IPS-NIHi7 (cell line): ENCODE data around the gene FURIN.
A peak's percentile ranks its signal among the peaks of the same experiment; 100 is the strongest.
"Not testable (repeated sequence)": the region's sequence is repeated elsewhere in the genome, so short reads cannot be mapped to it uniquely, and the experiment has no call there.

Experiments
- DNase-seq: peaks from one replicate; pipeline ENCODE4 v3.0.0; 2012; ENCODE audit warnings: mixed read lengths; ENCODE audit errors: extremely low spot score

FURIN gene

DNA sequence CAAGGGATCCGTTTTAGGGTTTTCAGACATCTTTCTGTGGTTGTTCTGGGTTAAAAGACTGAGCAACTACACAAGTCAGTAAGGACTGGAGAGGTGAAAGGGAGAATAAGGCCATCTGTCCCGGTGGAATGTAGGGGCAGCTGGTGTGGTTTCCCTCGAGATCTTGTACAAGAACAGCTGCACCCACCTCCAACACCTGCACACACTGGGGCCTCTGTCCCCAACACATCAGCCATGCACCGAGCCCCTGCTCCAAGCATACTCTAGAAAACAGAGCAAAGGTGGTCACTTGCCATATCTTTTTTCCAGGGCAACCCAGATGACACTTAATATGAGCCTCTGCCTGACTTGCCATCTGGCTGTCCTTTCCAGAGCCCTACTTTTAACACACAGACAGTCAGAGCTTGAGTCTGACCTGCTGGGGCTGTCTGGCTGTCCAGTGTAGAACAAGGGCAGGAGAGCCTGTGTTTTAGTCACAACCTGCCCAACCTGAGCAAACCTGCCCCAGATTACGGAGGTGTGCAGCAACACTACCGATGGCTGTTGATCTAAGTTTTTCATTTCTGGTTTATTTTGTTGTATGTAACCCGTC lies 46.9 kb downstream of the FURIN start:
- no peak for DNase-seq

DNA sequence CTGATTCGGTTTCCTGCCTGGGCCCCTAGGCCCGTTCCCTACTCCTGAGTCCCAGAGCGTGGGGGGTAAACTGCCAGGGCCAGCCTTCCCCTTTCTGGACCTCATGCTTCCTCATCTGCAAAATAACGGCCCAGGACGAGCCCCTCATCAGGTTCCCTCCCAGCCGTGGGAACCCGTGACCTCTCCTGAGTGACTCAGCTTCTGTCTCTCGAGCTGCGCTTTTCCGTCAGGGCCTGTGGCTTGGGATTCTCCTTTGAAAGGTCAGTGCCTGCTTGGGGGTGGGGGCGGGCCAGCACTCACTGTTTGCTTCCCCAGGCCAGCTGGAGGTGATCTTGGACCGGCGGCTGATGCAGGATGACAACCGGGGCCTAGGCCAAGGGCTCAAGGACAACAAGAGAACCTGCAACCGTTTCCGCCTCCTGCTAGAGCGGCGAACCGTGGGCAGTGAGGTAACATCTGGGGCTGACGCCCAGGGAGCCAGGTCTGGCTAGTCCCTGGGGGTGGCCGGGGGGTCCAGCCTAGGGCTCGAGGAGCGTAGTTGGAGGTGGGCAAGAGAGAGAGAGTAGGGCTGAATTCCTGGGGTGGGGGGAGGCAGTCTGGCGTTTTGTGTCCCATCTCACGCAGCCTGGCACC lies 47.5 kb downstream of the FURIN start:
- no peak for DNase-seq

DNA sequence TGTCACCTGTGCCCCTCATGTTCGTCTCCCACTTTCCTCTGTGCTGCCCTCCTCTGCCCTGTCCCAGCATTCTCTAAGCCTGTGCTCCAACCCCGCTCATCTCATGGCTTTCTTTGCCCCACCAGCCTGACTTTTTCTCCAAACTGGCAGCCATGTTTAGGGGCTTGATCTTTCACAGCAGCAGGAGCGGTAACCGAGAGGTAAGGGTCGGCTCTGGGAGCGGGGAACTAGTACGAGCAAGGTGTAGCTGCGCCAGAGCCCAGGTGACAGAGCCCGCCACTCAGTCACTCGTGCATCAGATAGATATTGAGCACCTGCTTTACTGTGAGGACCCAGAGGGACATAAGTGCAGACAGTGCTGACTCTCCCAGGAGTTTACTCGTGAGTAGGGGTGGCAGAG lies 48.1 kb downstream of the FURIN start:
- no peak for DNase-seq

DNA sequence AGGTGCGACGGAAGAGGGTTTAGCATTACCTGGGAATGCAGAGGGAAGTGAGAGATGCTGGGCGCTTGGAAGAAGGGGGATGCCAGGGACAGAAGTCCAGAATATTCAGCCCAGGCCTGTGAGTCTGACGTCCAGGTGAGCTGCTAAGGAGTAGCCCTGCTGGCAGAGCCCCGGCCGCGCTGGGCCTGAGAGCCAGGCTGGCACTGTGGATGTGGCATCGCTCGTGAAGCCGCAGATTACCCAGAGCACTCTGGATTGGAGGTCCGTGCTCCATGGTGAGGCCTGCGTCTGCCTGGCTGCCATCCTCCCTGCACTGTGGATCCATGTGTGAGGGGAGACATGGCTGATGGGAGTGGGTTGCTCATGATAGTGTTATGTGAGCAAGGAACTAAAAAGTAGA lies 49.2 kb downstream of the FURIN start:
- DNase-seq = no peak

DNA sequence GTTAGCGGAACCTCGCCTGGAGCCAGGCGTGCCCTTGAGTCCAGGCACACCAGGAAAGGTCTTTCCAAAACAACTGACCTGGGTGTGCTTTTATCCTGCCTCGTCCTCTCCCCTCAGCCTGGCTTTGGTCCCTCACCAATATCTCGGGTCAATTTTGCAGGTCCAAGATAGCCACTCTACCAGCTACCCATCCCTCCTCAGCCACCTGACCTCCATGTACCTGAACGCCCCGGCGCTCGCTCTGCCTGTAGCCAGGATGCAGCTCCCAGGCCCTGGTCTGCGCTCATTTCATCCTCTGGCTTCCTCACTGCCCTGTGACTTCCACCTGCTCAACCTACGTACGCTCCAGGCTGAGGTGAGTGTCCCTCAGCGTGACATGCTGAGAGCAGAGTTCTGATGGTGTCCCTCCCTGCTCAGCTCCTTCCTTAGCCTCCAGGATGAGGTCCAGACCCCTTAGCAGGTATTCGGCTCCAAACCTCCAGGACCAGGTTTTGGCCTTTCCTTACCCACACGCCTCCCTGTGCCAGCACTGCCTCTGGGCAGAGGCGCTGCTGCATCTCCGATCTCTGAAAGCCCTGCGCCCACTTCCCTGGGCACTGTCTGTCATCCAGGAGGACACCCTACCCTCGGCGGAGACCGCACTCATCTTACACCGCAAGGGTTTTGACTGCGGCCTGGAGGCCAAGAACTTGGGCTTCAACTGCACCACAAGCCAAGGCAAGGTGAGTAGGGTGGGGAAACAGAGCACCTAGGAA lies 49.8 kb downstream of the FURIN start:
- DNase-seq = no peak

DNA sequence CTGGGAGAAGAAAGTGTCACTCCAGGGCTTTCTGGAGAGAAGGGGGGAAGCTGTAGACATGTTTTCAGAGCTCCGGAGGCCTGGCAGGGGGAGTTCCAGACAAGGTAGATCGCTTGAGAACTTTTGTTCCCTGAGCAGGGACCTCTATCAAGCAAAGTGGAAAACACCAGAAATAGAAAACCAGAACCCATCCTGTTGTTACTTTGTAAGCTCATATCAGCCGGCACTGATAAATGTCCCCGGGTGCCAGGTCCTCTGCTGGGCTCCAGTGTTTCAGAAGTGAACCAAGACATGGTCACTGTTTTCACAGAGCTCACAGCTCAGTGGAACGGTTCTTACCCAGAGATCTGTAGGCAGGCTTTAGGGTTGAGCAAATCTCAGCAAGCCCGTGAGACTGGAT lies 50.4 kb downstream of the FURIN start:
- DNase-seq = no peak

DNA sequence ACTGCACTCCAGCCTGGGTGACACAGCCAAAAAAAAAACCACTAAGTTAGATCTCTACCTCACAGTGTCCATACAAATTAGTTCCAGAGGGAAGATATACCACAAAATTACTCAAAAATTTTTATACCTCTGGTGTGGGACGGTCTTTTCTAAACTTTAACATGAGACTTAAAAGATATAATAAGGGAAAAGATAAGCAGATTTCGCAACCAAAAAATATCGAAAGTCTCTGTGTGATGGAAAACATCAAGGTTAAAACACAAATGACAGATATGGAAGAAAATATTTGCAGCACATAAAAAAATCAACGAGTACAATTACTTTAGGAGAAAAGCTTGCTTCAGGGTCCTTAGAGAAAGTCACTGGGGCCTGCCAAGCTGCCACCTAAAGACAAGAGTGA lies 53.5 kb downstream of the FURIN start:
- no peak for DNase-seq

DNA sequence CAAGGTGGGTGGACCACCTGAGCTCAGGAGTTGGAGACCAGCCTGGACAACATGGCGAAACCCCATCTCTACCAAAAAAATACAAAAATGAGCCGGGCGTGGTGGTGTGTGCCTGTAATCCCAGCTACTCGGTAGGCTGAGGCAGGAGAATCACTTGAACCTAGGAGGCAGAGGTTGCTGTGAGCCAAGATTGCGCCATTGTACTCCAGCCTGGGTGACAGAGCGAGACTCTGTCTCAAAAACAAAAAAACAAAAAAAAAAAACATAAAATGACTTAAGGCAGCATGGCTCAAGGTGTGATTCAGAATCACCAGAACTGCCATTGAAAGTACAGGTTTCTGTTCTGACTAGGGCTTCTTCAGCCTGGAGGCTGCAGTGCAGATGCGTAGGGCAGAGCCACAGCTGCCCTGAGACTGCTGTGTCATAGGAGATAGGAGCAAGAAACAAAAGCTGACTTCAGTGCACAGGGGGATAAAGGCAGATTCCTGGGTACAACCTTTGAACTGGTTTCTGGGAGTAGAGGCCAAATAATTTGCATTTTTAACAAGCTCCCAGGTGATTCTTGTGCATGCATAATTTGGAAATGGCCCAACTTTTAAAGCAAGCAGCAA lies 54.4 kb downstream of the FURIN start:
- DNase-seq = not testable (repeated sequence)

DNA sequence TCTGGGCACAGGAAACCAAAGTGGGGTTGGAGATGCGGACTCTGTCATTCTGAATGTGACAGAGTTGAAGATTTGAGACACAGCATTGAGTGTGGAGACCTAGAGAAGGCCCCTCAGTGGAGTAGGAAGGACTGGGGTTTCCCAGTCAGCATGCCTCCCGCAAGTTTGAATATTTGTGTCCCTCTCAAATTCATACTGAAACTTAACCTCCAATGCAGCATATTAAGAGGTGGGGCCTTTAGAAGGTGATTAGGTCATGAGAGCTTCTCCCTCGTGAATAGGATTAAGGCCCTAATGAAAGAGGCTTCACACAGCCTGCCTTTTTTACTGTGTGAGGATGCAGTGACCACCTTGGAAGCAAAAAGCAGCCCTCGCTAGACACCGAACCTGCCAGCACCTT lies 56.0 kb downstream of the FURIN start:
- no peak for DNase-seq

DNA sequence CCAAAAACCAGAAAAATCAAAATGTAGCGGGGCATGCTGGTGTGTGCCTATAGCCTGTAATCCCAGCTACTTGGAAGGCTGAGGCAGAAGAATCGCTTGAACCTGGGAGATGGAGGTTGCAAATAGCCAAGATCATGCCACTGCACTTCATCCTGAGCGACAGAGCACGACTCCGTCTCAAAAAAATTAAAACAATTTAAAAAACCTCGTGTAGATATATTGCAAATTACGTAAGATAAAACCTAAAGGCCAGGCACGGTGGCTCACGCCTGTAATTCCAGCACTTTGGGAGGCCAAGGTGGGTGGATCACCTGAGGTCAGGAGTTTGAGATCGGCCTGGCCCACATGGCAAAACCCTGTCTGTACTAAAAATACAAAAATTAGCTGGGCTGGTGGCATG lies 58.4 kb downstream of the FURIN start:
- not testable (repeated sequence) for DNase-seq

DNA sequence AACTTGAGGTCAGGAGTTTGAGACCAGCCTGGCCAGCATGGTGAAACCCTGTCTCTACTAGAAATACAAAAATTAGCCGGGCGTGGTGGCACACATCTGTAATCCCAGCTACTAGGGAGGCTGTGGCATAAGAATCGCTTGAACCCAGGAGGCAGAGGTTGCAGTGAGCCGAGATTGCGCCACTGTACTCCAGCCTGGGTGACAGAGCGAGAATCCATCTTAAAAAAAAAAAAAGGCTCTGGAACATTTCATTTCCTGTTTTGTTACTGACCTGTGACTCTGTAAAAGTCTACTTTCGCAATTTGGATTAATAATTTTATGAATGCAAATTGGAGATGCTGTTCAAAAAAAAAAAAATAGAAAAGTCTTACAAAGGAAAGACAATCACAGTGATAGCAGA lies 59.7 kb downstream of the FURIN start:
- DNase-seq = not testable (repeated sequence)

DNA sequence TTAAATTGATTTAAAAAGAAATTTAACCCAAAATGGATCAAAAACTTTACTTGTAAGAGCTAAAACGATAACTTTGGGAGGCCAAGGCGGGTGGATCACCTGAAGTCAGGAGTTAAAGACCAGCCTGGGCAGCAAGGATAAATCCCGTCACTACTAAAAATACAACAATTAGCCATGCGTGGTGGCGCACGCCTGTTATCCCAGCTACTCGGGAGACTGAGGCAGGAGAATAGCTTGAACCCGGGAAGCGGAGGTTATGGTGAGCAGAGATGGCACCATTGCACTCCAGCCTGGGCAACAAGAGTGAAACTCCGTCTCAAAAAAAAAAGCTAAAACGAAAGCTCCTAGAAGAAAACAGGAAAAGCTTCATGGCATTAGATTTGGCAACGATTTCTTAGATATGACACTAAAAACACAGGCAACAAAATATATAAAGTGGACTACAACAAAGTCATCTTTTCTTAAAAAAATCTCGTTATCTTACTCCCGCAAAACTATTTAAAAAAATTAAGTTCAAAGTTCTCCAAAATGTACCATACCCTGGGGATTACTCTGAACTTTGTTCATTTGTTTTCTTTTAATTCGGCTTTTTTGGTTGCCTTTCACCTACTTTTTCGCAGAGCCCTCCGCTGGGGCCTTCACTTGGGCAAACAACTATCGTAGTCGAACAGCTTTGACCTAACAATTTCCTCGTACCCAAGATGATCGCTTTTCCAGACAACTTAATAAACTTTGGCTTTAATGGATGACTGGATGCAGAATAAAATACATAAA lies 61.0 kb downstream of the FURIN start:
- DNase-seq = no peak

DNA sequence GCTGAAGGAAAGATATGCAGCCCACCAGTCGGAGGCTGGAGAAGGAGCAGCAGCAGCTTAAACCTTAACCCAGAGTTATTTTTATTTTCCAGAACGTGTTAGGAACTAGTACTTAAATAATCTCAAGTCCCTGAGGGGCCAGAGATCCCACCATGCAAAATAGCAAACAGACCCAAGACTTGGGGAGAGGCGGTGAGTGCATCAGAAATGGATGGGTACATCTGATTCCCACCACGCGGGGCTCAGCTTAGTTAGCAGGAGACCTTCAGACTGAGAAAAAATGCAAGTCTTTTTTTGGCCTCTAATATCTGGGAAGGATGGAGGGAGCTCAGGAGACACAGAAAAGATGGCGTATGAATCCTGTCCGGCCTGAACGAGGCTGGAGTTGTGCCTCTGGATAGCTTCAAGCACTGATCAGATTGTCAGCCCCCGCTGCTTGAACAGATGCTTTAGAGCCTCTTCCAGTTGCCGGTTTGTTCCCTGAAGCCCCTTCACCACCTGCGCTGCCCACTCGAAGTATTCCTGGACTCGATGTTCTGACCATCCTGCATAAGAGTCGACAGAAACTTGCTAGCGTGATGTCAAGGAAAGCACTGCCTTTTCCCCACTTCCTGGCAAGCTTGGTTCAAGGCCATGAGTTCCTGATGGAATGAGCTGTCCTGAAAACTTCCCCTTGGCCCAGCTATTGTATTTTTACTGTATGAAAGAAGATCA lies 62.6 kb downstream of the FURIN start:
- no peak for DNase-seq

DNA sequence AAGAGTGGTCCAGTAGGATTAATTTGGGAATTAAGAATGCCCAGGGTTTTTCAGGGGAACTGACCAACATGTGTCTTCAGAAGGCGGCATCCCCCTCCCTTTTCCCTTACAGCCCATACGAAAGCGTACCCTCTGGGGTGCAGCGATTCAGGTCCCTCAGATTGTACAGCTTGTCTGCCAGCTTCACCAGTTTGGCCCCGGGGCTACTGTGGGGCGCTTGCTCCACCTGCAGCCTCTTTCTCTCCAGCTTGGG lies 63.1 kb downstream of the FURIN start:
- no peak for DNase-seq

DNA sequence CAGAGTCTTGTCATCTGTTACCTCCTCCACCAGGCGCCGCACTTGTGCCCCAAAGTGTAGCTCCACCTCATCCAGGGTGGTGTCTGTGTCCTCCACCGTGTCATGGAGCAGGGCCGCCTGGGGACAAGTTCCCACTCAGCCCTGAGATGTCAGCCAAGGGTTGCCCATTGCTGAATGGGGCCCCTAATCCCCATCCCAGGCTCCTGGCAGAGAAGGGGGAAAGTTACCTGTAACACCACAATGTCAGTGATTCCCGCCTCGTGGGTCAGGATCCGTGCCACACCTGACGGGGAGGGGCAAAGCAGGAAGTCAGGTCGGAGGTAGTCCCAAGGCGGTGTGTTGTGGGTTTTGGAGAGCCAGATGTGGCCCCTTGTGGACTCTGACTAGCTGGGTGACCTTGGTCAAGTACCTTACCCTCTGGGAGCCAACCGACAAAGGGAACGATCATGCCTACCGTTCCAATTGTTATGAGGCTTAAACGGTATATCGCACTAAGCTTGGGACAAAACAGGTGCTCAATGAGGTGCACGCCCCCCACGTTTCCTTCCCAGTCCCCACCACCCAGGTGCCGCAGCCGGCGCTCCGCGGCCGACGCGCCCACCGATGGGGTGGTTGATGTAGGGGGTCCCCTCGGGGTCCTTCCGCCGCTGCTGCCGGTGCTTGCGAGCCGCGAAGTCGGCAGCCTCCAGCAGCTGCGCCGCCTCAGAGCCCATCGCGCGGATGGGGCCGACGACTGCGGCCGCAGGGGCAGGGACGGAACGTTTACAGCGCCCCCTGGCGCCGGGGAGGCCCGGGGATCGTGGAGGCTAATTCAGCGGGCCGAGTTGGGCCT lies 63.7 kb downstream of the FURIN start, which contains the start of gene HDDC3:
Gene HDDC3 (minus strand): TSS at position 722 of the 832 bp plus-strand sequence. CDS start 9 bp downstream, at position 713.
- DNase-seq = peak; percentile 94

DNA sequence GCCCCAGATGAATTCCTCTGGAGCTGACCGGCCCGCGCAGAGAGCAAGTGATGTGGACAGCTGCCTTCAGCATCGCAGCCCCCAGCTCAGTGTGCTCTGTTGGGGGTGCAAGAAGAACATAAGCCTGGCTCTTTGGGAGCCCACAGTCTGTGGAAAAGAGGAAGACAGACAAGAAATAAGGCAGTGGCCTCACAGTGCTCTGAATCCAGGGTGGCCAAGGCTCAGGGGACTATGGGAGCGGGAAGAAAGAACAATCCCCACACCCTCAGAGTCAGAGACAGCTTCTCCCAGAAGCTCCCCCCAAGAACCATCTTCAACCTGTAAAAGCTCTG lies 64.2 kb downstream of the FURIN start:
- no peak for DNase-seq
